HEK293T (cell line): ENCODE data around the gene NACC2.

Experiments used
- FOXK2 ChIP-seq: fragments of 450-650 bp; IDR thresholded peaks from 2 replicates; pipeline ENCODE4 v1.6.1; 2016; ENCODE audit warnings: mild to moderate bottlenecking
- LEF1 ChIP-seq: fragments of 450-650 bp; IDR thresholded peaks from 2 replicates; pipeline ENCODE4 v1.6.1; 2017; ENCODE audit warnings: mild to moderate bottlenecking, borderline replicate concordance
- NFRKB ChIP-seq: fragments of 450-650 bp; IDR thresholded peaks from 2 replicates; pipeline ENCODE4 v1.6.1; 2016; ENCODE audit warnings: mild to moderate bottlenecking, moderate library complexity

- TF ChIP-seq NFRKB (no peak), LEF1 (no peak), FOXK2 (no peak)
Observed at GRCh38 chr9:136141682-136142413, 46.8 kb upstream of the NACC2 start.
